Keratinocyte (primary cell): ENCODE data around the gene GPR39.
"Not testable (repeated sequence)": the region's sequence is repeated elsewhere in the genome, so short reads cannot be mapped to it uniquely, and the experiment has no call there.

ENCODE experiments used
- CTCF ChIP-seq, 3 experiments: IDR thresholded peaks in 1 of 3; conservative IDR thresholded peaks in 1 of 3; optimal IDR thresholded peaks in 1 of 3; 2 replicates in 2 of 3; 3 replicates in 1 of 3; pipeline versions ENCODE3 to v1.5.1; 2011; ENCODE audit warnings: low read length in 3 of 3, mild to moderate bottlenecking in 3 of 3, moderate library complexity in 2 of 3, control low read depth in 1 of 3, inconsistent platforms in 1 of 3; ENCODE audit not compliant: insufficient read depth in 2 of 3; ENCODE audit errors: extremely low read depth in 1 of 3
- EZH2 ChIP-seq: IDR thresholded peaks from one replicate; pipeline ENCODE4 v1.6.1; 2012; ENCODE audit warnings: inconsistent platforms, mild to moderate bottlenecking, low read length, moderate library complexity

GRCh38 chr2:132537061-132537460, 120.5 kb downstream of the GPR39 start:
- not testable (repeated sequence) for TF ChIP-seq CTCF (optimal IDR thresholded peaks at IDR 0.05 in 1 of 3, IDR thresholded peaks at IDR 0.05 in 1 of 3, conservative IDR thresholded peaks at IDR 0.05 in 1 of 3; ENCODE audit: extremely low read depth in 1 of 3, insufficient read depth in 2 of 3, low read length in 3 of 3); EZH2
